Astrocyte of the spinal cord (primary cell): ENCODE results near the gene DNAH17.

Experiments
- DNase-seq: peaks from one replicate; pipeline ENCODE4 v3.0.0; 2011; ENCODE audit warnings: low read depth, low spot score
- H3K4me3 ChIP-seq: 2 replicates; pipeline ENCODE4 v1.5.1; 2011; ENCODE audit warnings: low read depth, mild to moderate bottlenecking, low read length, moderate library complexity
- CTCF ChIP-seq: IDR thresholded peaks from 2 replicates; pipeline ENCODE4 v1.5.1; 2012; ENCODE audit warnings: low read depth, mild to moderate bottlenecking, low read length, inconsistent platforms
- in situ Hi-C: cut with HindIII; loops from 2 replicates; pipeline ENCODE4 v1.10.0; 2017; ENCODE audit warnings: low sequenced_read_pairs

DNAH17 gene

DNA sequence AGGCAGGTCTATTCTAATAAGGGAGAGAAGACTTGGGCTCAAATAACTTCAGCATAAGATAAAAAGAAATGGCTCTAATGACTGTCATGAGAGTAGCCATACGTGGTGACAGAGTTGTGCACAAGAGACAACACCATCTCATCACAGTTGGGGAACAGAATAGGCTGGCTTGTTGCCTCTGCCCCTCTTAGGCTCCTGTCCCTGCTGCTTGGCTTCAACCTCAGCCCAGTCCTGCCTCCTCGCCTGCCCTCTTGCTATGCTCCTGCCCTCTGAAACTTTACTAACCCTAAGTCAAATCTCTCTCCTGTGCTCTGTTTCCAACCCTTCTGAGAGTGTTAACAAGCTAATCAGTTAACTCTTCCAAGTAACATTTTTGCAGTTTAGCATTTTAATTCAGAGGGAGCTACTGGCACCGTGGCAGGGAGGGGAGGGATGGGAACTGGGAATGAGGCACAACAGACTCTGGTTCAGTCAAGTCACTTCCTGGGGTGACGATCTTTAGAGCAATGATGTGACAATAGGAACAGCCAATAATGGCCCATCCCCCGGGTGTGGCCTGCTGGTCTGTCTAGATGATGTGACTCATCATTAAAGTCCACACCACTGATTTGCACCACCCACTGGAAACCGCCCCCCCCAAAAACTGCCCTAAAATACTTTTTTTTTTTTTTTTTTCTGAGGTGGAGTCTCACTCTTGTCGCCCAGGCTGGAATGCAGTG is 35.5 kb downstream of the DNAH17 start:
- in situ Hi-C loops: no loop called here
- no peak overlapping the region for H3K4me3 ChIP-seq
- no peak for DNase-seq
- TF ChIP-seq CTCF: no peak

DNA sequence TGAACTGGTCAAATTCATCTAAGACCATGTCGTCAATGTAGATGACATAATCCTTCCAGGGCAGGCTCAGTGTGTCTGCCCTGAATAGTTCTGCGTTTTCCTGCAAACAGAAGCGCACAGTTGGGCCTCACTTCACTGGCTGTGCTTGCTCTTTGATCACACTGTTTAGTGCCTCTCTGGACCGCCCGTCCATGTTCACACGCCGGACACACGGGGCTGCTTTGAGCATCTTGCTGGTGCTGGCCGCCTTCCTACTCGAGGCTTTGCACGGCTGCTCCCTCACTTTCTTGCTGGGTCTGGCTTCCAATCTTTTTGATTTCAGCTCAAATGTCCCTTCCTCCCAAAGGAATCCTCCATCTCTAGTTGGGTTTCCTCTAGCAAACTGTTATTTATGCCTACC is 37.4 kb downstream of the DNAH17 start:
- TF ChIP-seq CTCF: no peak
- H3K4me3 ChIP-seq: no peak overlapping the region
- in situ Hi-C loops: no loop called here
- no peak for DNase-seq

- in situ Hi-C loops: no loop called here
- no peak overlapping the region for H3K4me3 ChIP-seq
- TF ChIP-seq CTCF: no peak
- DNase-seq: no peak
Observed at GRCh38 chr17:78538033-78538776, 39.0 kb downstream of the DNAH17 start.

DNA sequence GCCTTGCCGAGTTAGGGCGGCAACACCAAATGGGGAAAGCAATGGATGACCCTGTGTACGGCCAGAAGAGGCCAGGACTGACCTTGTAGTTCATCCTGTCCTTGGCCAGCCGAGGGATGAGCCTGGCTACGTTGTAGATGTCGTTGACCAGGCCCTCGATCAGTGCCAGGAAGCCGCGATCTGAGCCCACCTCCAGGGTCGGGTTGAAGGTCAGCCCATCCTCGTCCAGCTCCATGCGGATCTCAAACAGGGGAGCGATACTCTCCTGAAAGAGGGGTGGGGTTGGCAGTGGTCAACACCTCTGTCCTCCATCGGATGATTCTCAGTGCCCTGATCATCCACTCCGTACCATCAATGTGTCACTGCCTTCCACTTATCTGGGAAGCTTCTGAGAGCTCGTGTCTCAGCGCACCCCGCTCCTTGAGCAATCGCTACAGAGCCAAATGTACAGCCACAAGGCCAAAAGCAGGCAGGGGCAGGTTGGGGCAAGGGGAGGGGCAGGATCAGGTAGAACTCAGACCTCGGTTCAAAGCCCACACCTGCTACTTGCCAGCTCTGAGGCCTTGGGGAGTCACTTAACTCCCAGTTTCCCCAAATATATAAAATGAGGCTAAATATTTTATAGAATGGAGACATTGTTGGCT is 39.9 kb downstream of the DNAH17 start:
- in situ Hi-C loops: no loop called here
- no peak for TF ChIP-seq CTCF
- no peak overlapping the region for H3K4me3 ChIP-seq
- DNase-seq: no peak

GRCh38 chr17:78535273-78536197 is 41.7 kb downstream of the DNAH17 start:
- DNase-seq: no peak
- no peak overlapping the region for H3K4me3 ChIP-seq
- no peak for TF ChIP-seq CTCF
- in situ Hi-C loops: no loop called here
